IMR-90 (cell line): Measurements from ENCODE around the gene FXYD5. TPM values are rescaled to one million over a fixed set of nuclear protein-coding genes. Genes with fewer than 3 reads are reported as not detected.

Source experiments
- ATAC-seq: fragments of 200-7000 bp; cut with Tn5 transposase; 2 replicates; pipeline ENCODE4 v1.9.1; 2020; ENCODE audit warnings: low read depth, mild to moderate bottlenecking, moderate library complexity
- BruUV-seq: library from RNA; stranded (reverse); fragments of 400-500 nt; replicated peaks from 2 replicates; lab custom pipeline; 2021; lab: Mats Ljungman, UMichigan
- CTCF ChIA-PET: fragments of 300-600 bp; formaldehyde crosslinking; extraction: SDS; loops from one replicate; lab custom pipeline; 2021; ENCODE audit warnings: antibody characterized with exemption; lab: Yijun Ruan, JAX
- POLR2A ChIA-PET: fragments of 300-600 bp; sonication (Branson Sonifier 250); formaldehyde crosslinking; loops from one replicate; lab custom pipeline; 2022; ENCODE audit warnings: antibody characterized with exemption; ENCODE audit not compliant: unreplicated experiment; lab: Charles Lee
- DNase-seq: peaks from one replicate; pipeline ENCODE4 v3.0.0; 2013
- H2AFZ ChIP-seq: replicated peaks from 2 replicates; pipeline ENCODE3; 2013; ENCODE audit warnings: low read length, mild to moderate bottlenecking; ENCODE audit not compliant: poor library complexity
- H2AK5ac ChIP-seq: 2 replicates; pipeline ENCODE4 v1.6.1; 2013; ENCODE audit warnings: low read depth, low read length, inconsistent platforms
- H2AK9ac ChIP-seq: replicated peaks from 2 replicates; pipeline ENCODE3; 2013; ENCODE audit warnings: mild to moderate bottlenecking, low read depth, low read length, moderate library complexity; ENCODE audit not compliant: poor library complexity
- H2BK120ac ChIP-seq: 2 replicates; pipeline ENCODE4 v1.6.1; 2013; ENCODE audit warnings: low read depth, low read length, inconsistent platforms
- H2BK15ac ChIP-seq: 3 replicates; pipeline ENCODE4 v1.6.1; 2013; ENCODE audit warnings: low read depth, low read length, inconsistent platforms
- H2BK20ac ChIP-seq: 2 replicates; pipeline ENCODE4 v1.6.1; 2013; ENCODE audit warnings: low read depth, mild to moderate bottlenecking, inconsistent platforms, low read length, moderate library complexity
- H2BK5ac ChIP-seq: 2 replicates; pipeline ENCODE4 v1.6.1; 2013; ENCODE audit warnings: mild to moderate bottlenecking, low read depth, low read length, inconsistent platforms; ENCODE audit not compliant: poor library complexity, severe bottlenecking
- H3K14ac ChIP-seq: replicated peaks from 2 replicates; pipeline ENCODE4 v1.6.1; 2013; ENCODE audit warnings: low read depth, low read length, inconsistent platforms
- H3K18ac ChIP-seq: 2 replicates; pipeline ENCODE4 v1.6.1; 2013; ENCODE audit warnings: low read depth, low read length, control low read depth
- H3K23ac ChIP-seq: 2 replicates; pipeline ENCODE4 v1.6.1; 2013; ENCODE audit warnings: low read depth, low read length, inconsistent platforms
- H3K27ac ChIP-seq: 2 replicates; pipeline ENCODE4 v1.5.1; 2013; ENCODE audit warnings: mild to moderate bottlenecking, control low read depth, low read length; ENCODE audit not compliant: insufficient read depth
- H3K27me3 ChIP-seq: 2 replicates; pipeline ENCODE4 v1.6.1; 2013; ENCODE audit warnings: low read length; ENCODE audit not compliant: control insufficient read depth, insufficient read depth
- H3K36me3 ChIP-seq: 2 replicates; pipeline ENCODE4 v1.6.1; 2013; ENCODE audit warnings: low read length, mixed read lengths; ENCODE audit not compliant: control insufficient read depth, insufficient read depth
- H3K4ac ChIP-seq: 2 replicates; pipeline ENCODE4 v1.6.1; 2013; ENCODE audit warnings: low read depth, low read length, inconsistent platforms
- H3K4me1 ChIP-seq: 2 replicates; pipeline ENCODE4 v1.6.1; 2013; ENCODE audit warnings: low read length, mixed read lengths; ENCODE audit not compliant: control insufficient read depth, insufficient read depth
- H3K4me2 ChIP-seq: 2 replicates; pipeline ENCODE4 v1.6.1; 2013; ENCODE audit warnings: low read depth, mild to moderate bottlenecking, control low read depth, low read length, moderate library complexity
- H3K4me3 ChIP-seq: 2 replicates; pipeline ENCODE4 v1.5.1; 2013; ENCODE audit warnings: low read depth, mild to moderate bottlenecking, control low read depth, low read length, moderate library complexity; ENCODE audit not compliant: insufficient read depth
- H3K56ac ChIP-seq: 2 replicates; pipeline ENCODE4 v1.6.1; 2013; ENCODE audit warnings: low read length, inconsistent platforms; ENCODE audit not compliant: insufficient read depth; ENCODE audit errors: extremely low read depth
- H3K79me1 ChIP-seq, 2 experiments: 2 replicates each; pipeline ENCODE4 v1.6.1; 2013; ENCODE audit warnings: low read length in 2 of 2, inconsistent platforms in 1 of 2, low read depth in 1 of 2
- H3K9ac ChIP-seq: 2 replicates; pipeline ENCODE4 v1.6.1; 2013; ENCODE audit warnings: low read depth, low read length, control low read depth
- H3K9me1 ChIP-seq: 2 replicates; pipeline ENCODE4 v1.6.1; 2013; ENCODE audit warnings: low read length, inconsistent platforms; ENCODE audit not compliant: insufficient read depth
- H3K9me3 ChIP-seq: 2 replicates; pipeline ENCODE4 v1.6.1; 2013; ENCODE audit warnings: low read length; ENCODE audit not compliant: control insufficient read depth, insufficient read depth
- H4K20me1 ChIP-seq: 2 replicates; pipeline ENCODE4 v1.6.1; 2013; ENCODE audit warnings: low read length, inconsistent platforms; ENCODE audit not compliant: insufficient read depth
- H4K5ac ChIP-seq: 2 replicates; pipeline ENCODE4 v1.6.1; 2013; ENCODE audit warnings: mild to moderate bottlenecking, low read depth, low read length, control low read depth
- H4K8ac ChIP-seq, 2 experiments: 2 replicates each; pipeline ENCODE4 v1.6.1; 2013; ENCODE audit warnings: low read depth in 2 of 2, low read length in 2 of 2, control low read depth in 1 of 2, inconsistent platforms in 1 of 2
- H4K91ac ChIP-seq: 2 replicates; pipeline ENCODE4 v1.6.1; 2013; ENCODE audit warnings: low read depth, low read length, inconsistent platforms; ENCODE audit not compliant: insufficient read depth
- BHLHE40 ChIP-seq: fragments of 150-350 bp; IDR thresholded peaks from 2 replicates; pipeline ENCODE4 v1.6.1; 2016; ENCODE audit warnings: mild to moderate bottlenecking, low read depth, low read length
- CEBPB ChIP-seq: IDR thresholded peaks from 2 replicates; pipeline ENCODE4 v1.6.1; 2012; ENCODE audit warnings: low read depth, low read length, improper control_type of control experiment
- CHD1 ChIP-seq: IDR thresholded peaks from 2 replicates; pipeline ENCODE4 v1.6.1; 2012; ENCODE audit warnings: low read depth, low read length, improper control_type of control experiment
- CTCF ChIP-seq: conservative IDR thresholded peaks from 2 replicates; pipeline ENCODE4 v1.5.1; 2012; ENCODE audit warnings: mild to moderate bottlenecking, low read depth, low read length, improper control_type of control experiment
- ELK1 ChIP-seq: fragments of 150-350 bp; IDR thresholded peaks from 2 replicates; pipeline ENCODE4 v1.6.1; 2016; ENCODE audit warnings: low read depth, mild to moderate bottlenecking, low read length, moderate library complexity, borderline replicate concordance
- FOS ChIP-seq: fragments of 150-350 bp; IDR thresholded peaks from 2 replicates; pipeline ENCODE4 v1.6.1; 2016; ENCODE audit warnings: low read depth, low read length
- MAFK ChIP-seq: IDR thresholded peaks from 2 replicates; pipeline ENCODE4 v1.6.1; 2012; ENCODE audit warnings: low read depth, low read length, improper control_type of control experiment
- MAZ ChIP-seq: IDR thresholded peaks from 2 replicates; pipeline ENCODE4 v1.6.1; 2012; ENCODE audit warnings: low read depth, mild to moderate bottlenecking, low read length, improper control_type of control experiment, moderate library complexity, borderline replicate concordance
- MXI1 ChIP-seq: IDR thresholded peaks from 2 replicates; pipeline ENCODE4 v1.6.1; 2012; ENCODE audit warnings: low read depth, mild to moderate bottlenecking, low read length, moderate library complexity, borderline replicate concordance
- NFE2L2 ChIP-seq: fragments of 150-350 bp; IDR thresholded peaks from 2 replicates; pipeline ENCODE4 v1.6.1; 2016; ENCODE audit warnings: low read depth, mild to moderate bottlenecking, low read length
- POLR2A ChIP-seq: IDR thresholded peaks from 2 replicates; pipeline ENCODE4 v1.6.1; 2012; ENCODE audit warnings: mild to moderate bottlenecking, low read depth, low read length
- RAD21 ChIP-seq: IDR thresholded peaks from 2 replicates; pipeline ENCODE4 v1.6.1; 2012; ENCODE audit warnings: low read length, improper control_type of control experiment
- RCOR1 ChIP-seq: IDR thresholded peaks from 2 replicates; pipeline ENCODE4 v1.6.1; 2012; ENCODE audit warnings: mild to moderate bottlenecking, low read length, improper control_type of control experiment; ENCODE audit not compliant: insufficient replicate concordance
- RFX5 ChIP-seq: IDR thresholded peaks from 2 replicates; pipeline ENCODE4 v1.8.0; 2012; ENCODE audit warnings: low read depth, mild to moderate bottlenecking, low read length, moderate library complexity
- SMC3 ChIP-seq: fragments of 150-350 bp; IDR thresholded peaks from 2 replicates; pipeline ENCODE4 v1.6.1; 2016; ENCODE audit warnings: low read depth, mild to moderate bottlenecking, antibody characterized with exemption, low read length, moderate library complexity
- WGBS, 2 experiments: methylation state at CpG; one replicate each; pipeline versions ENCODE4 v1.1.5 to v1.1.7; 2013; ENCODE audit warnings: missing lambda C conversion rate in 2 of 2; ENCODE audit not compliant: insufficient read length in 1 of 2; ENCODE audit errors: extremely low coverage in 2 of 2; 5-methylcytosine and 5-hydroxymethylcytosine counted together
- dilution Hi-C: fragments of 300-500 bp; cut with HindIII; formaldehyde crosslinking; loops from one replicate; pipeline ENCODE4 v1.14.3; 2018; ENCODE audit warnings: low sequenced_read_pairs; ENCODE audit not compliant: unreplicated experiment
- in situ Hi-C: fragments of 300-500 bp; cut with MboI; formaldehyde crosslinking; loops from 3 replicates; pipeline ENCODE4 v1.14.3; 2019; ENCODE audit warnings: low sequenced_read_pairs, inconsistent platforms, mixed read lengths
- intact Hi-C: fragments of 100-400 bp; cut with micrococcal nuclease; formaldehyde crosslinking; loops from 2 replicates; pipeline ENCODE4 v1.10.0; 2022
- polyA plus RNA-seq, 3 experiments: library from polyadenylated mRNA; depleted of rRNA; stranded (reverse); fragments of >200 nt; gene quantifications; 2 replicates each; pipeline ENCODE4 v1.2.3, GENCODE V29; 2012; ENCODE audit warnings: low replicate concordance in 1 of 3
- total RNA-seq: library from RNA; depleted of rRNA; stranded (reverse); fragments of >200 nt; gene quantifications from 2 replicates; pipeline ENCODE4 v1.2.3, GENCODE V29; 2012
- TF ChIP-seq, protein P1 (sequence below): fragments of 150-350 bp; IDR thresholded peaks from 2 replicates; pipeline ENCODE4 v1.6.1; 2017; ENCODE audit warnings: mild to moderate bottlenecking, antibody characterized with exemption, low read length, low read depth

Gene FXYD5
- total and polyA plus RNA-seq, 2 of the 4 experiments (the other 2 are of a cell fraction) = 53.6 to 245 TPM

GRCh38 chr19:35108730-35109129, 45.8 kb upstream of the FXYD5 start:
- H2BK5ac ChIP-seq = no peak overlapping the region
- H4K8ac ChIP-seq = no peak overlapping the region
- peaks cover 5% of the 10 kb centered on the region; the same call in 1 of the 2 replicates for H3K27me3 ChIP-seq
- no peak for ATAC-seq
- H2AFZ ChIP-seq = no peak overlapping the region
- TF ChIP-seq CHD1 = no peak
- no peak for TF ChIP-seq CTCF
- no peak for TF ChIP-seq RCOR1
- no peak for TF ChIP-seq FOS
- no peak for TF ChIP-seq SMC3
- TF ChIP-seq MXI1 = no peak
- TF ChIP-seq MAZ = no peak
- TF ChIP-seq POLR2A = no peak
- no peak for TF ChIP-seq ELK1
- TF ChIP-seq RFX5 = no peak
- TF ChIP-seq RAD21 = no peak
- TF ChIP-seq, protein P1, sequence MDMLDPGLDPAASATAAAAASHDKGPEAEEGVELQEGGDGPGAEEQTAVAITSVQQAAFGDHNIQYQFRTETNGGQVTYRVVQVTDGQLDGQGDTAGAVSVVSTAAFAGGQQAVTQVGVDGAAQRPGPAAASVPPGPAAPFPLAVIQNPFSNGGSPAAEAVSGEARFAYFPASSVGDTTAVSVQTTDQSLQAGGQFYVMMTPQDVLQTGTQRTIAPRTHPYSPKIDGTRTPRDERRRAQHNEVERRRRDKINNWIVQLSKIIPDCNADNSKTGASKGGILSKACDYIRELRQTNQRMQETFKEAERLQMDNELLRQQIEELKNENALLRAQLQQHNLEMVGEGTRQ = no peak
- no peak for TF ChIP-seq BHLHE40
- no peak for TF ChIP-seq NFE2L2
- TF ChIP-seq MAFK = no peak
- no peak for TF ChIP-seq CEBPB
- WGBS, 2 experiments = 77% methylated on average over 7 of the region's 11 CpGs; no CpG with 5 or more reads in 1 of the 2 experiments
- H3K79me1 ChIP-seq = no peaks in the 10 kb centered on the region
- no peak overlapping the region for H3K27ac ChIP-seq
- no peak overlapping the region for H3K18ac ChIP-seq
- no peak for DNase-seq
- intact Hi-C loops = no loop called here
- no peaks in the 10 kb centered on the region for H3K4me1 ChIP-seq
- H4K91ac ChIP-seq = no peak overlapping the region
- H2AK5ac ChIP-seq = no peak overlapping the region
- H3K4ac ChIP-seq = no peak overlapping the region
- H2BK15ac ChIP-seq = no peak overlapping the region
- ChIA-PET CTCF (no interaction called here), POLR2A (no interaction called here)
- dilution Hi-C loops = no loop called here
- no peaks in the 10 kb centered on the region for H4K20me1 ChIP-seq
- H3K4me2 ChIP-seq = no peak overlapping the region
- no peaks in the 10 kb centered on the region for H3K36me3 ChIP-seq
- no peak overlapping the region for H3K9ac ChIP-seq
- H3K14ac ChIP-seq = no peak overlapping the region
- no peak overlapping the region for H2BK120ac ChIP-seq
- no TSS peak for BruUV-seq
- in situ Hi-C loops = no loop called here
- H2BK20ac ChIP-seq = no peak overlapping the region
- H3K9me1 ChIP-seq = no peaks in the 10 kb centered on the region
- H4K5ac ChIP-seq = no peak overlapping the region
- H3K56ac ChIP-seq = no peak overlapping the region
- H3K9me3 ChIP-seq = peaks cover 5% of the 10 kb centered on the region; the same call in 1 of the 2 replicates
- H3K4me3 ChIP-seq = no peak overlapping the region
- no peak overlapping the region for H3K23ac ChIP-seq
- no peak overlapping the region for H2AK9ac ChIP-seq
